Right lobe of liver (tissue), 6 donors: ENCODE measurements around the gene PCNX1. TPM values are rescaled to one million over a fixed set of nuclear protein-coding genes. Genes with fewer than 3 reads are reported as not detected.

ENCODE experiments used
- ATAC-seq, 4 donors: fragments of 200-7000 bp; cut with Tn5 transposase; one replicate each; pipeline ENCODE4 v1.9.1; 2020; ENCODE audit warnings: mild to moderate bottlenecking in 4 of 4, moderate library complexity in 4 of 4
- DNase-seq, 3 donors: peaks; one replicate each; pipeline ENCODE4 v3.0.0-alpha.2; 2020
- H3K27ac ChIP-seq, 3 donors: fragments of 200-600 bp; one replicate each; pipeline ENCODE4 v1.8.0; 2022
- H3K27me3 ChIP-seq, 2 donors: fragments of 200-600 bp; one replicate each; pipeline ENCODE4 v1.8.0; 2022
- H3K36me3 ChIP-seq, 4 donors: fragments of 200-600 bp; sonication (generic) in 1 of 4; one replicate each; pipeline versions ENCODE4 v1.5.1 to v1.8.0; 2017 to 2022; ENCODE audit warnings: control low read depth in 1 of 4
- H3K4me1 ChIP-seq, 4 donors: fragments of 200-600 bp; sonication (generic) in 1 of 4; one replicate each; pipeline versions ENCODE4 v1.5.1 to v1.8.0; 2017 to 2022; ENCODE audit warnings: control low read depth in 1 of 4
- H3K4me3 ChIP-seq, 3 donors: fragments of 200-600 bp; one replicate each; pipeline ENCODE4 v1.8.0; 2022
- H3K9me3 ChIP-seq, 4 donors: fragments of 200-600 bp; sonication (generic) in 1 of 4; one replicate each; pipeline versions ENCODE4 v1.5.1 to v1.8.0; 2017 to 2022; ENCODE audit warnings: control low read depth in 1 of 4
- CTCF ChIP-seq, 4 donors: fragments of 200-600 bp in 3 of 4; fragments of 450-650 bp in 1 of 4; IDR thresholded peaks; one replicate each; pipeline versions ENCODE4 v1.5.1 to v1.8.0; 2016 to 2022; ENCODE audit warnings: antibody characterized with exemption in 4 of 4, mild to moderate bottlenecking in 2 of 4
- POLR2A ChIP-seq: fragments of 450-650 bp; IDR thresholded peaks from one replicate; pipeline ENCODE4 v1.6.1; 2017; ENCODE audit warnings: antibody characterized with exemption, mild to moderate bottlenecking
- WGBS: methylation state at CpG from one replicate; pipeline ENCODE4 v1.1.6; 2018; ENCODE audit warnings: low coverage, low lambda C conversion rate; ENCODE audit not compliant: insufficient coverage; ENCODE audit errors: missing lambda C conversion rate; 5-methylcytosine and 5-hydroxymethylcytosine counted together
- intact Hi-C, 2 donors: fragments of 100-400 bp; cut with DNase I; formaldehyde crosslinking; loops; one replicate each; pipeline versions ENCODE4 v1.11.2 to v1.14.1; 2022
- total RNA-seq, 6 experiments: library from RNA; depleted of rRNA in 2 of 6; stranded (reverse); fragments of >200 nt in 2 of 6; fragmentation: NEBNext Ultra II Directional in 3 of 6; extraction: Animal tissue kit (Norgen Biotek cat#: 25700) in 3 of 6; gene quantifications; one replicate each; pipeline versions ENCODE4 v1.1.0 to v1.2.4, GENCODE V29; 2016 to 2023
- donor health status: DM: no; HTN: yes; CAD: no.
- donor health status: DM: no; HTN: no; CAD: no.
- donor health status: DM: no; HTN: no; CAD: no.
- donor health status: DM: no; HTN: yes; CAD: no.
- donor health status: DM: no; HTN: yes; CAD: no.

PCNX1 gene
- total RNA-seq, 6 experiments from 2014 or later = 25.4 to 33.2 (median 29.3) TPM

GRCh38 chr14:70905301-70905700, 2.0 kb upstream of the PCNX1 start:
- Histone ChIP-seq H3K27ac (peak overlapping the region in 1 of 3 donors; percentile 16), H3K9me3 (no peaks in the 10 kb centered on the region), H3K36me3 (no peaks in the 10 kb centered on the region), H3K27me3 (no peaks in the 10 kb centered on the region), H3K4me3 (no peak overlapping the region), H3K4me1 (peaks cover 0 to 12% (median 4%) of the 10 kb centered on the region in 4 donors)
- no peak for TF ChIP-seq CTCF (IDR thresholded peaks at IDR 0.05)
- TF ChIP-seq POLR2A = no peak
- DNase-seq = peak in 1 of 3 donors; percentile 34
- no peak for ATAC-seq
- WGBS = 64% methylated on average over 8 of the region's 9 CpGs
- intact Hi-C loops = loop anchor here in 1 of 2 donors (5.0 kb wide), 1 partner anchor 83 kb away; no protein-coding TSS in a partner anchor

GRCh38 chr14:70906793-70907175, 475 bp upstream of the PCNX1 start:
- intact Hi-C loops = loop anchor here in 1 of 2 donors (5.0 kb wide), 1 partner anchor 84 kb away; no protein-coding TSS in a partner anchor

GRCh38 chr14:70907996-70908934, 1.0 kb downstream of the PCNX1 start:
- ATAC-seq (peak; percentile 69 to 73 (median 72)), DNase-seq (peak; percentile 69 to 86 (median 80))
- peak overlapping the region; percentile 86 to 93 (median 92) for H3K27ac ChIP-seq
- H3K4me1 ChIP-seq = peaks cover 0 to 32% (median 11%) of the 10 kb centered on the region in 4 donors
- H3K36me3 ChIP-seq = no peaks in the 10 kb centered on the region
- under 1% methylated on average over 20 of the region's 87 CpGs for WGBS
- no peaks in the 10 kb centered on the region for H3K27me3 ChIP-seq
- intact Hi-C loops = loop anchor here in 1 of 2 donors (5.0 kb wide), 1 partner anchor 86 kb away; no protein-coding TSS in a partner anchor
- peak overlapping the region; percentile 75 to 94 (median 90) for H3K4me3 ChIP-seq
- H3K9me3 ChIP-seq = no peaks in the 10 kb centered on the region
- peak; percentile 58 for TF ChIP-seq POLR2A
- no peak for TF ChIP-seq CTCF (IDR thresholded peaks at IDR 0.05)

More at GRCh38 chr14:70906793-70907175, 475 bp upstream of the PCNX1 start:
- peak; percentile 6 to 45 (median 13) for ATAC-seq
- Histone ChIP-seq H3K27ac (peak overlapping the region; percentile 86 to 93 (median 92)), H3K4me1 (peaks cover 0 to 27% (median 7%) of the 10 kb centered on the region in 4 donors), H3K27me3 (no peaks in the 10 kb centered on the region), H3K36me3 (no peaks in the 10 kb centered on the region), H3K4me3 (peak overlapping the region; percentile 75 to 94 (median 90)), H3K9me3 (no peaks in the 10 kb centered on the region)
- TF ChIP-seq CTCF (IDR thresholded peaks at IDR 0.05) = no peak
- no peak for TF ChIP-seq POLR2A
- 22% methylated on average over 9 of the region's 9 CpGs for WGBS
- DNase-seq = no peak

GRCh38 chr14:70908935-70909641, 1.8 kb downstream of the PCNX1 start:
- no peaks in the 10 kb centered on the region for H3K9me3 ChIP-seq
- TF ChIP-seq POLR2A = no peak
- no peak for TF ChIP-seq CTCF (IDR thresholded peaks at IDR 0.05)
- ATAC-seq = no peak
- peaks cover 0 to 32% (median 11%) of the 10 kb centered on the region in 4 donors for H3K4me1 ChIP-seq
- H3K27me3 ChIP-seq = no peaks in the 10 kb centered on the region
- H3K27ac ChIP-seq = peak overlapping the region; percentile 86 to 93 (median 92)
- 14% methylated on average over 4 of the region's 4 CpGs for WGBS
- DNase-seq = no peak
- intact Hi-C loops = loop anchor here in 1 of 2 donors (5.0 kb wide), 1 partner anchor 87 kb away; no protein-coding TSS in a partner anchor
- no peaks in the 10 kb centered on the region for H3K36me3 ChIP-seq
- H3K4me3 ChIP-seq = peak overlapping the region; percentile 75 to 94 (median 90)
